IPS-NIHi7 (cell line): Measurements from ENCODE around the gene ARX.

Experiments
- DNase-seq: peaks from one replicate; pipeline ENCODE4 v3.0.0; 2012; ENCODE audit warnings: mixed read lengths; ENCODE audit errors: extremely low spot score

Gene ARX

DNA sequence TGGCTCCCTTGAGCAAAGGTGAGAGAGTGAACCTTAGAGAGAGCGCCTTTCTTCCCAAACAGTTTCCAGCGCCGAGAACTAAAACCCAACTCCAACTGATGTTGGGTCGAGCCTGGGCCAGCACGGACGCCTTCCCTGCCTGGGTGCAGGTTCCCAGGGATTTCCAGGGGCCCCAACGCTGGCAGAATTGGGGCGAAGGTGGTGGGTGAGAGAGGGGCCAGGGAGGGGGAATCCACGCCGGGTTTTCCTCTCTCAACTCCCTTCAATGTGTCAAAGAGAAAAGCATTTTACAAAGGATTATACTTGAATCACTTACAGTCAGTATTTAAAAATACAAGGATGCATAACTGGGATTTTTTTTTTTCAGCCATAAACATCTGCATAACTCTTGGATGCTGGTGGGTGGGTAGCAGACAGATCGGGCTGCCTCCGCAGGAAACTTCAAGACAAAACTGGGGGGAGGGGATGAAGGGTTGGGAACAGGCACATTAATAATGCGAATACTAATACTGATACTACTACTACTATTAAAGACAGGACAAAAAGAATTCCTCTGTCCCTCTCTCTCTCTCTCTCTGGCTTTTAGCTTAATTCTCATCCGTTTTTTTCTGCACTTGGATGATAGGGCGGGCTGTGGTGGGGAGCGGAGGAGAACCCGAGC is 1.3 kb upstream of the ARX start:
- no peak for DNase-seq

DNA sequence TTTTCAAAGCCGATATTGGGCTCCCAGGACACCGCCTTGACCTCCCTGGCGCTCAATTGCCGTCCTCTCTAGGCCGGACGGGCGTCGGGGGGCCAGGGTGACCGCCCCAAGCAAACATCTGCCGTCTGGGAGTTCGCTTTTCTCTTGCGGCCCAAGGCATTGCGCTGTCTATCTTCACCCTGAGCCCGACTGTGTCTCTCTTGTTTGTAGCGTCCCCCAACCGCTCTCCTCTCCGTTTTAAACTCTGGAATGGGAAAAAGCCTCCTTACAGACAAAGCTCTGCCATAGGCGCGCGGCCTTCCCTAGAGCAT is 551 bp upstream of the ARX start:
- no peak for DNase-seq

DNA sequence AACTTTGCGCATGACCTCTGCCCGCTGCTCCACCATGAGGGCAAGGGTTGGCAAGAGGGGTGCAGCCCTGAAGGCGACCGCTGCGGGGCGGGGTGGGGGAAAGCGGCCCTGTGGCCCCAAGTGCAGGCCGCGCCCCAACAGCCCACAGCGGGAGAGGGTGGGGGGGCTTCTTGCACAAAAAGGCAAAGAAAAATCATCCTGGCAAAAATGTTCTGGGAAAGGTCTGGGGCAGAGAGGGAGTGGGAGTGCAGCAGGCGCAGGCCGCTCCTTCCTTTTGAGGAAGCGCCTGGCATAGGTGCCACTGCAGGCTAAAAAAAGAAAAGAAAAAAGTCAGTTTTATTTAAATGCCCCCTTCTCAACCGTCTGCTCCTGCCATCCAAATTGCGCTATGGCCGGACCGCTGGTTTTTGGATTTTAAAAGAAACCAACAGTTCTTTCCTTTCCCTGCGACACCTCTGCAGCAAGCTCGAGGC is 1.4 kb downstream of the ARX start:
- DNase-seq = no peak

DNA sequence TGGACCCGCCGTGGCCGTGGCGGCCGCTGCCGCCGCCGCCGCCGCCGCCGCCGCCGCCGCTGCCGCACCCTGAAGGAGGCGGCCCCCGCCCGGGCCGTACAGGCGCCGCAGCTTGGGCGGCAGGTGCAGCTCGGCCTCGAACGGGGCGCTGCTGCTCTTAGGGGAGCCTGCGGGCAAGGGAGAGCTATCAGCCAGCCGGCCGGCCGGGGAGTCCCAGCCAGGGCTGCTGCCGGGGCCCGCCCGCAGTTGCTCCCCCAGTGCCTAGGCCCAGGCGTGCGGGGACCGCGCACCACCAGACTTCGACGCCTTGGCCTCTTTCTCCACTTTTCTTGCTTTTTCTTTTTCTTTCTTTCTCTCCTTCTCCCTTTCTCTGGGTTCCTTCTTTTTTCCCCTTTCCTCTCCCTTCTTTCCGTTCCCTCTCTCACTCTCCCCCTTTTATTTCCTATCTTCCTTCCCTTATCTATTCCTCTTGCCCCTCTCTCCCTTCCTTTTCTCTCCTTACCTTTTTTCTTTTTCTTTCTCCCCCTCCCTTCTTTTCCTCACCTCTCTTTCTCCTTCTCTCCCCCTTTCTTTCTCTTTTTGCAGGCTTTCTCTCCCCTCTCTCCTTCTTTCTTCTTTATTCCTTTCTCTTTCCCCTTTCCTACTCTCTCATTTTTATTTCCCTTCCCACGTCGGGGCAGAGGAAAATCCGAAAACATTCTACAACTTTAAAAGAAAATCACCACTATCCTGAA is 2.0 kb downstream of the ARX start:
- no peak for DNase-seq

DNA sequence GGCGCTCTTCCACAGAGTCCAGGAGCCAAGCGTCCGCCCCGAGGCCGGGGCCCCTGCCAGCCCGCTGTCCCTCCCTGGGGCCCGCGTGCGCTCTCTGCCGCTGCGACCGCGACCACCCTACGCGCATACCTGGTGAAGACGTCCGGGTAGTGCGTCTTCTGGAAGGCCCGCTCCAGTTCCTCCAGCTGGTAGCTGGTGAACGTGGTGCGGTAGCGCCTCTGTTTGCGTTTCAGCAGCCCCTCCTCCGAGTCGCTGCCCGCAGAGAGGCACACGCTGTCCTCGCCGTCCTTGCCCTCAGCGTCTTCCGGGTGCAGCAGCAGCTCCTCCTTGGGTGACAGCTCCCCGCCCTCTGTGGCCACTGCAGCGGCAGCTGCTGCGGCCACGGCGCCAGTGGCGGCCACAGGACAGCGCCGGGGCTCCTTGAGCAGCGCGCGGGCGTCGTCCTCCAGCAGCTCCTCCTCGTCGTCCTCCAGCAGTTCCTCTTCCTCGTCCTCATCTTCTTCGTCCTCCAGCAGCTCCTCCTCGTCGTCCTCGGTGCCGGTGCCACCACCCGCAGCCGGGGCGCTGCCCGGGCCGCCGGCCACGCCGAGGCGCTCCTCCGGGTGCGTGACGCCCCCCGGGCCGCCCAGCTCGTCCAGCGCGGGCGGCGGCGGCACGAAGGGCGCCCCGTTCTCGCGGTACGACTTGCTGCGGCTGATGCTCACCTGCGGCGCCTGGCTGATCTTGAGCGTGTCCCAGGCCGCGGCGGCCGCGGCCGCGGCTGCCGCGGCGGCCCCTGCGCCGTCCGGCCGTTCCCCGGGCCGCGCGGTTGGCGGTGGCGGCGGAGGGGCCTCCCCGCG is 2.8 kb downstream of the ARX start:
- no peak for DNase-seq

DNA sequence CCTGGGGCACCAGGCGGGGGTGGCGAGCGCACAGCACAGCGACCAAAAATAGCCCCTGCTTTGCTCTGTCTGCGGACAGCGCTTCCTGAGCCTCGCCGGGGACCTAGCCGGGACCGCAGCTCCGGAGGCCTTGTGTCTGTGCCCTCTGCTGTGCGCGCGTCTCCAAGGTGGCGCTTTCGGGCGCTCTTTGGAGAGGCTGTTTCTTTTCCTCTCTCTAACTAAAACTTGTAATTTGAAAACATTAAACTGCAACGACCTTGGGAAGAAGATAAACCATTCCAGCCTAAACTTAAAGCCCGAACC is 3.4 kb downstream of the ARX start:
- no peak for DNase-seq

DNA sequence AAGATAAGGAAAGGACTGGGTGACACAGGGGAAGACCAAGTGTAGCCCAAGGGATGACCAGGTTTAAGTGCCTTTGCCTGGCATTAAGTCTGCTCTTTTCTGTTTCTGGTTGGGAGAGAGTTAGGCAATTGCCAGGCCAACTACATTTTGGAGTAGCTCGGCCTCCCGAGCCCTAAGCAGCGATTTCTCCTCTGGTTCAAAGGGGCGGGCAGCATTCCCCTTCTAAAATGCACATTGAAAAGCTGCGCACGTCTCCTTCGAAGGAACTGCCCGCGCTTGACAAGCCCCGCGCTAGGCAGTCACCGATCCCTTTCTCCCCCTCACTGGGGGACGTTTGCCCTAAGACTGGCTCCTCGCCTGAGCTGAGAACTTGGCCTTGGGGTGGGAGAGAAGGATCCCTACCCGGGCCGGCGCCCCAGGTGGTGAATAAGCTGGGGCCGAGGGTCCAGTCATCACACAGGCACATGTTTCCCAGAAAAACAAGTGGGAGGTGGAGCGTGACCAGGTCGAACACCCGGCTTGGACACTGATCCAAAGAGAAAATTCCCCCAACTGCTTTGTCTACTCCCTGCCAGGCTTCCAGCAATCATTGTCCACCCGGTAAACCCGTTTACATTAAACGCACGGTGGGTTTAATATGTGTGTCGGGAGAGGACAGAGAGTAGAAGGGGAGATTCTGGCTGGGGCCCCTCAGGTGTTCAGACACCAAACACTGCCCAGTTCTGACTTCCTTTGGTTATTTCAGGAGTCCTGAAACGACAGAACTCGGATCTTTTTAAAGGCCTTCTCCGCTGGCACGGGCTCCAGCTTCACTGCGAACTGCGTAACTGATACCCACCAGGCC is 4.0 kb downstream of the ARX start:
- no peak for DNase-seq

DNA sequence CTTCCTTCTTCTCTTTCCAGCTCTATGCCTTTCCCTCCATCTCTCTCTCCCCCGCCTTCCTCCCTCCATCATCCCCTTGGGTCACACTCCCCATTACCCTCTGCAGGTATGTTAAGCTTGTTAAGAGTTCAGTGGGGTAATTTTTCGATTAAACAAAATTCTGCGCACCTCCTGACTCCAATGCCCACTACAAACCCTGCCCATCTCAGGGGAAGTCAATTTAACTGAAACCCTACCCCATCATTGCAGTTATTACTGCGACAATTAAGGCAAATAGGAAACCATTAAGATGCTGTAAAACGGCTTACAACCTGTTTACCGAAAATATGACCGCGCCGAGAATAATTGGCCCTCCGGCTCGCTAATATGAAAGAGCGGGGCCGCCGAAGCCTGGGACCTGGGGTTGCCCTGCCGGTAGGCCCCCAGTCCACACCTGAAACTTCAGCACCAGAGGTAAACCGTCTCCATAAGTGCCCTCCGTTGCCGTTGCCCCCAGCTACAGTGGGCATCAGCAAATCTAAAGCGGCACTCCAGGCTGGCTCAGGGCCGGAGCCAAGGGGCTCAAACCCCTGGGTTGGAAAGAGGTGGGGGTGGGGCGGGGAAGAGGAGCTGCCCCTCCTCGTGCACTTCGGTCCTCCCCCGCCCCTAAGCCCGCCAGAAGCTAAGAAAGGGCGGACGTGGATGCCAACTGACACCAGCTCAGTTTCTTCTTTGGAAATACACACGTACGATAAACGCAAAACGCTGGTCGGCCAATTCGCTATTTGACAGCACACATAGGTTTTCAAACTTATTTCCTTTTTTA is 4.8 kb downstream of the ARX start:
- no peak for DNase-seq

DNA sequence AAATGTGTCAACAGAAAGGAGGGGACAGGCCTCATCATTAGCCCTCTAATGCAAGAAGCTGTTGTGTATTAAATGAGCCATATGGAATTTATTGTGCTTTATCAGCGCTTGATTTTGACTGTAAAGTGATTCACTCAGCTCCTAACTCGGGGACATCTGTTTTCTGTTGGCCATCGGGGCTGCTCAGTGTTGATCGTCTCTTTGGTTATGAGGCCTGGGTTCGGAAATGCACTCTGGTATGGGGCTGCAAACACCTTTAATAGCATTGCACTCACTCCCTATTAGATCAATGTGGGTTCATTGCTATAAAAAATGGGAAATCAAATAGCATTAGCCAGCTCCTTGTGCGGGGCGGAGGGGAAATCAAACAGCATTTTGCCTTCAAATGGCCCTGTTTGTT is 6.4 kb downstream of the ARX start:
- no peak for DNase-seq

DNA sequence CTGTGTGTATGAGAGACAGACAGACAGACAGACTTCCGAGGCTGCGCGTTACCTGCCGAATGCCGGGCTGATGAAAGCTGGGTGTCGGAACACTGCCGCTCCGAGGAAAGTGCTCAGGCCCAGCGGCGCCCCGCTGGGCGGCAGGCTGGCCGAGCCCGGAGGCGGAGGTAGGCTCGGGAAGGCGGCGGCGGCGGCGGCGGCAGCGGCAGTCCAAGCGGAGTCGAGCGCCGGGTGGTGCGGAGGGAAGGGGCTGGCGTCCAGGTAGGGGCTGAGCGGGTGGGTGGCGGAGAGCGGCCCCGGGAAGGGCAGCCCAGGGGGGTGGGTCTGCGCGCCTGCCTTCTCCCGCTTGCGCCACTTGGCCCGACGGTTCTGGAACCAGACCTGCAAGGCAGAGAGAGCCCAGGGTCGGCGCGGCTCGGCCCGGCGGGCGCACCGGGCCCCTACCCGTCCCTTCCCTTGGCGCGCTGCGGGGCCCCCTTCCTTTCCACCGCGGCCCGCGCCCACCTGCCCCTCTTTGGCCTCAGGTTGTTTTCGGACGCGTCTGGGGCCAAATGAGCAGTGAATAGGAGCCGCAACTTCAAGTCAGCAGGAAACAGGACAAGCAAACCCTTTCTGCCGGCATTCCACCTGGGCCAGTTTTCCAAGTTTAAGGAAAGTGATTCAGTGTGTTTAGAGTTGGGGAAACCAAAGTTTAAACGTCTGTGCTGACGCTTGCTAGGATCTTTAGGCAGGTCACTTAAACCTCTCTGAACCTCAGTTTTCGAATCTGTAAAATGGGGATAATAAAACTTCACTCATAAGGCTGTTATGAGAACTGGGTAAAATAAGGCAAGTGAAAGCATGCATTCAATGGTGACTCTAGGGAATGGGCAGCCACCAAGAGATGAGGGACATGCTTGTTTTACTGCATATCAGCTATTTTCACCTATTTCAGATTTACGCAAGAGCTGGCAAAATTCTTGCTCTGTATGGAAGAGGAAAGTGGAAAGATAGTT is 8.4 kb downstream of the ARX start:
- DNase-seq = peak; percentile 51

DNA sequence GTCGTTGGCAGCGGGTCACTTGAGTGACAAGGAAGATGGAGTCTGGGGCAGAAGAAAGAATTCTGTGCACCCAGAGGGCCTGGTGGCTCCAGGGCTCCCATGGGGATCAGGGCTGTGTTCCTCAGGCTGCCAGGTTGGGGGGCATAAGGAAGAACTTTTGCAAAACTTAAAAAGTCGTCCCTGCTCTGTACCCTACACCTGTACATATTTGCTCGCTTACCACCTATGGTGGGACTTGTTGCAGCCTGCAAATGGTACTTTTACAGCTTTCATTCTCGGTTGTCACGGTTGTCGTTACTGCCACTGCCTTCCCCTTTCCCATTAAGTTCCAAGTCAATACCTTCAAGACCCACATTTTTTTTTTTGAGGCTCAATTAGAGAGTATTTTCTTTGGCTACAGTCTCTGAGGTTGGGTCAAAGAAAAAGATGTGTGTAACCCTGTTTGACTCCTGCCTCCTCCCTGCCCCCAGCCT is 9.1 kb downstream of the ARX start:
- DNase-seq = no peak

DNA sequence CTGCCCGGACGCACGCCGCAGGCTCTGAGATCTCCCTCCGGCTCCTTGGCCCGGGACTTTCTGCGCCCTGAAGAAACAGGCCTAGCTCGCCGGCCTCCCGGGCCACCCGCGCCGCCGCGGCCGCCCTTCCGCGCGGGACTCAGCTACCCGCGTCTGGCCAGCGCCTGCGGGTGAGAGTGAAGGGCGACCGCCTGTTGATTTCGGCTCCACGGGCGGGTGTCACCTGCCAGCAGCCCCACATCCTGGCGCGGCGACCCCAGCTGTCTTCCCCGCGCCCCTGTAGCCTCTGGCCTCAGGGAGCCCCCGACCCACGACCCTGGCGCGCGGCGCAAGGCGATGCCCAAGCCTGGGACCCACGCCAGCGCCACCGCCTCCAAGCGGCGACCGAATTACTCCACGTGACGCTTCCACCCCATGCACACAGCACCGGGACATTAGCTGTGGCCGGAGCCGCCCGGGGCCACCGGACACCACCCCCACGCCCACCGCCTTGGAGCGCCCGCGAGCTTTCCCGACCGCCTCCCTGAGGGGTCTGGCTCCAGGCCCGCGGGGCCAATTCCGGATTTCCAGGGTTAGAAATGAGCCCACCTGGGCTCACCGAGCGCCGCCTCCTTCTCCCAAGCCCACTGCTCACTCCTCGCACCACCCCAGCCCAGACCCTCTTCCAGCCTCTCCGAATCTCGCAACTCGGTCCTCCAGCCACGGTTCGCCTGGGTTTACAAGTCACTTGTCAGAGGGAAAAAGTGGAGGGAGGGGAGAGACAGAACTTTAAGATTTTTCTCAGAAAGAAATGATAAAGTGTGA is 10.2 kb downstream of the ARX start:
- no peak for DNase-seq

DNA sequence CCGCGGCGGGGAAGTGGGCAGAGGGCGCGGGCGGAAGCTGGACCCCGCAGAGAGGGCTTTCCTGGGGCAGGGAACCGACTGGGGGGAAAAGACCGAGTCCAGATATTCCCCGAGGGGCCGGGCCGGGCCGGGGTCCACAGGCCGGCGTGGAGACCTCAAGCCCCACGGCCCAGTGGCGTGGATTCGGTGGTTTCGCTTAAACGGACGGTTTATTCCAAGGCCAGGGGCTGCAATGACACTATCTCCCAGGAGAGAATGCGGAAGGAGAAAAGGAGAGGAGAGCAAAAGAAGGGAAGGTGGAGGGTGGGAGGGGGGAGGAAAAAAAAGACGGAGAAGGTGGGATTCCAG is 10.8 kb downstream of the ARX start:
- DNase-seq = no peak

DNA sequence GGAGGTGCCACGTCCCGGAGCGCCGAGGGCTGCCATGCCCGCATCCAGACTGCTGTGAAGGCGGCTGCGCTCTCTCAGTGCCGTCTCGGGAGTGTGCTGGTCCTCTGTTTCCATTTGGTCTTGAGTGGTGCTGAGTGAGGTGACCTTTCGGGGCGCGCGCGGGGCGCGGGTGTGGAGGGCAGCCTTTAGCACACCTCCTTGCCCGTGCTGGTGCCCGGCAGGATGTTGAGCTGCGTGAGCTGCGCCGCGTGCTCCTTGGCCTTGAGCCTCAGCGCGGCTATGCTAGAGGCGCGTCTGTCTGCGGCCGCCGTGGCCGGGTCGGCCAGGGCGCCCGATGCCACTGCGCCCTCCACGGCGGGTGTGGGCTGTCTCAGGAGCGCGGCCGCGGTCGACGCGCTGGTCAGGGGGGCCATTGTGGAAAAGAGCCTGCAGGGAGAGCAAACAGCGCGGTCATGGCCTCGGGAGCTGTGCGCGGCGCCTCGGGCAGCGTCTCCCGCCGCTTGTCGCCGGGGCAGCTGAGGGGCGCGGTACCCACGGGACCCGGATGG is 11.2 kb downstream of the ARX start:
- no peak for DNase-seq

DNA sequence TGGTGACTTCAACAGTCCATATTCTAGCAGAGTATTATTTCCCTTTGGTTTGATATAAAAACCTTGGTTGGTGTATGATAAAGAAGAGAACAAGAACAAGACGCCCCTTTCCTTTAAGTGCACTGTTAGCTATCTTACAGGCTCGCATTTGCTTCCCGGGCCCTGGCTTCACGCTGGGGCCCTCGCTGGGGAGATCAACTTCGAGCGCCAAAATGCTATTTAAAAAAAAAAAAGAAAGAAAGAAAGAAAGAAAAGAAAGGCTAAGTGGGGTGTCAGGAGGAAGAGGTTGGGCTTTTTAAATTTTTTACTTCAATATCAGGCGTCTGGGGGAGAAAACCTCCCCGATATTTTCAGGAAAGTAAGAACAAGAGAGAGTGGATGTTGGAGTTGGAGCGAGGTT is 11.7 kb downstream of the ARX start:
- no peak for DNase-seq

DNA sequence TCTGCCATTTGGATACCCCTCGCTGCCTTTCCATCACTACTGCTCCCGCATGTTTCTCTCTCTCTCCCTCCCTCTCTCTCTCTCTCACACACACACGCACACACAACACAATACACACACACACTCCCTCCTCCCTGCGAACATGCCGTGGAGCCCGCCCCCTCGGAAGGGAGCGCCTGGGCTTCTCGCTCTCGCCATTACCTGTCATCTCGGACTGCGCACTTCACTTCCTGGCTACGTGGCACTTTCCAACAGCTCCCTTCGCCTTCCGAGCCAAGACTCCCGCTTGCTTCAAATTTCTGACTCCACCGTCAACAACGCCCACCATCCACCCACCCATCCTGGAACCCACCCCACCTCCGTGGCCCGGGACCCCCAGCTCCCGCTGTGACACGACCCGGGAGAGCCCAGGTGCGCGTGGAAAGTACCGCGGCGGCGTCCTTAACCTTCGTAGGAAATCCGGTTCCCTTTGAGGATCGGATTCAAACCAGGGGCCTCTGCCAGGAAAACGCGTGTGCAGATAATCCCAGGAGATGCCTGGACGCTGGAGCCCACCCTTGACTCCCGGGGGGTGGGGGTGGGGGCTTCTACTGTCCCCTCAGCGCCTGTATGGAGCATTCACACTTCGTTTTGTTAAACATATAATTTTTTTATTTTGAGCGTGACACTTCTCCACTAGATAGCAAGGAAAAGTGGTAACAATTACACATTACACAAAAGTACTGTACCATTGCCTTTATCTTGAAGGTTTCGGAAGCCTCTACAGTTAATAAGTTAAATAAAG is 12.5 kb downstream of the ARX start:
- peak; percentile 64 for DNase-seq

DNA sequence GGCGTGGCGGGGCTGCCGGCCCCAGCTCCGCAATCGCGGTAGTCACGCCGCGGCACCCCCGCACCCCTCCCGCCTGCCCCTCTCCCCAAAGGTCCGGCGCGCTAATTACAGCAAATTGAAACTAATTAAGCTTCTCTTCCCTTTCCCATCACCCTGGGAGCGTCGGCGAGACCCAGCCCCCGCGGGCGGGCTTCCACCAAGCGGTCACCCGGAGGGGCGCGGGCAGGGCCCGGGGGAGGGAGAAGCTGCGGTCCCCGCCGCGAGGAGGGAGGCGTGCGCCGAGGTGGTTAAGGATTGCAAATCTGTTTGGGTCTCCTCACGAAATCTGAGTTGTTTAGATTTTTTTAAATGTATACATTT is 13.1 kb downstream of the ARX start:
- DNase-seq = no peak
